ENCODE measurements around the gene GNG5. TPM values are rescaled to one million over a fixed set of nuclear protein-coding genes. Genes with fewer than 3 reads are reported as not detected.

GNG5 gene
- total RNA-seq, 1 experiment from 2014 or later: 115 TPM

DNA sequence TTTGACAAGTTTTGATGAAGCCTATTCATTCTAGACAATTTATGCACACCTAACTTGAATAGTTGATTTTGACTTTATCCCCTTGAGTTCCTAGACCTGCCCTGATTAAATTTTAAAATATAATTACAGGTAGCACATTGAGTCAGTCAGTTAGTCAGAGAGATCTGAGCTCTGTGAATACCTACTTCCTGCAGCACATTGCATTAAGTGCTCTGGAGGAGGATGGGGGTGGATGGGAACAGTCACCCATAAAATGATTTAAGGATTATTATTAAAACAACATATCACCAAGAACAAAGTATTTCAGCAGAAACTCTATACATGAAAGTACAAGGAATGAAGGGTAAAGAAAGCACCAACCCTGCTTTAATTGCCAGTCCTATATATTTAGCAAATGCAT is 39.1 kb downstream of the GNG5 start:
- Mint-ChIP-seq H3K4me1 (no peaks in the 10 kb centered on the region), H3K27me3 (ENCODE audit: low read depth) (peaks cover 85% of the 10 kb centered on the region), H3K9me3 (no peaks in the 10 kb centered on the region), H3K36me3 (ENCODE audit: insufficient read depth in 1 of 3, low read depth in 3 of 3) (no peaks in the 10 kb centered on the region), H3K27ac (no peak overlapping the region), H3K4me3 (no peak overlapping the region)
- Histone ChIP-seq H2BK15ac (ENCODE audit: low read depth, low read length) (no peak overlapping the region), H4K20me1 (ENCODE audit: control insufficient read depth, insufficient read depth, insufficient read length) (no peaks in the 10 kb centered on the region), H2BK20ac (ENCODE audit: low read depth, low read length, poor library complexity, severe bottlenecking) (no peak overlapping the region), H2BK5ac (ENCODE audit: insufficient read length, low read length) (no peak overlapping the region), H3K79me2 (ENCODE audit: insufficient read depth, low read length) (no peaks in the 10 kb centered on the region), H3K4ac (ENCODE audit: low read depth, low read length) (no peak overlapping the region), H4K5ac (ENCODE audit: insufficient read length, low read depth, low read length) (no peak overlapping the region), H3K23ac (ENCODE audit: insufficient read length, low read depth, low read length) (no peak overlapping the region), H4K91ac (ENCODE audit: insufficient read length, low read depth, low read length) (no peak overlapping the region), H3K23me2 (ENCODE audit: insufficient read length, low read depth, low read length, poor library complexity, severe bottlenecking) (no peaks in the 10 kb centered on the region), H3K79me1 (ENCODE audit: insufficient read depth, low read depth, low read length, poor library complexity, severe bottlenecking) (no peaks in the 10 kb centered on the region), H3K18ac (ENCODE audit: insufficient read length, low read depth, low read length) (no peak overlapping the region), H3K56ac (ENCODE audit: insufficient read length, low read depth, low read length) (no peak overlapping the region), H2BK12ac (ENCODE audit: insufficient read length, low read depth, low read length) (no peak overlapping the region), H3K4me2 (ENCODE audit: insufficient read depth, insufficient read length, low read length) (no peak overlapping the region), H3K27me3 (ENCODE audit: insufficient read depth, low read length) (no peaks in the 10 kb centered on the region), H2AK5ac (ENCODE audit: insufficient read length, low read length) (no peak overlapping the region), H2BK120ac (ENCODE audit: low read depth, low read length, poor library complexity, severe bottlenecking) (no peak overlapping the region), H3K27ac (ENCODE audit: insufficient read length, low read depth, low read length) (no peak overlapping the region), H4K8ac (replicated peaks; ENCODE audit: insufficient read length, low read depth, low read length) (no peak overlapping the region), H3K4me1 (ENCODE audit: insufficient read depth, low read length) (no peaks in the 10 kb centered on the region), H3K9me3 (ENCODE audit: control insufficient read depth, low read depth, low read length) (no peaks in the 10 kb centered on the region), H3T11ph (ENCODE audit: low read length) (no peak overlapping the region), H3K14ac (ENCODE audit: insufficient read depth, low read length) (no peak overlapping the region), H2AFZ (ENCODE audit: low read length) (no peak overlapping the region), H3K9ac (ENCODE audit: extremely low read depth, insufficient read length, low read length) (no peak overlapping the region)
- TF ChIP-seq, protein P1, sequence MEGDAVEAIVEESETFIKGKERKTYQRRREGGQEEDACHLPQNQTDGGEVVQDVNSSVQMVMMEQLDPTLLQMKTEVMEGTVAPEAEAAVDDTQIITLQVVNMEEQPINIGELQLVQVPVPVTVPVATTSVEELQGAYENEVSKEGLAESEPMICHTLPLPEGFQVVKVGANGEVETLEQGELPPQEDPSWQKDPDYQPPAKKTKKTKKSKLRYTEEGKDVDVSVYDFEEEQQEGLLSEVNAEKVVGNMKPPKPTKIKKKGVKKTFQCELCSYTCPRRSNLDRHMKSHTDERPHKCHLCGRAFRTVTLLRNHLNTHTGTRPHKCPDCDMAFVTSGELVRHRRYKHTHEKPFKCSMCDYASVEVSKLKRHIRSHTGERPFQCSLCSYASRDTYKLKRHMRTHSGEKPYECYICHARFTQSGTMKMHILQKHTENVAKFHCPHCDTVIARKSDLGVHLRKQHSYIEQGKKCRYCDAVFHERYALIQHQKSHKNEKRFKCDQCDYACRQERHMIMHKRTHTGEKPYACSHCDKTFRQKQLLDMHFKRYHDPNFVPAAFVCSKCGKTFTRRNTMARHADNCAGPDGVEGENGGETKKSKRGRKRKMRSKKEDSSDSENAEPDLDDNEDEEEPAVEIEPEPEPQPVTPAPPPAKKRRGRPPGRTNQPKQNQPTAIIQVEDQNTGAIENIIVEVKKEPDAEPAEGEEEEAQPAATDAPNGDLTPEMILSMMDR (conservative IDR thresholded peaks at IDR 0.05): no peak
- no peak for DNase-seq
